CD1c-positive myeloid dendritic cell (primary cell): ENCODE data around the gene CSNK2A1.

ENCODE experiments used
- DNase-seq: peaks from one replicate; pipeline ENCODE4 v3.0.0-alpha.2; 2016; ENCODE audit errors: extremely low spot score

CSNK2A1 gene

DNA sequence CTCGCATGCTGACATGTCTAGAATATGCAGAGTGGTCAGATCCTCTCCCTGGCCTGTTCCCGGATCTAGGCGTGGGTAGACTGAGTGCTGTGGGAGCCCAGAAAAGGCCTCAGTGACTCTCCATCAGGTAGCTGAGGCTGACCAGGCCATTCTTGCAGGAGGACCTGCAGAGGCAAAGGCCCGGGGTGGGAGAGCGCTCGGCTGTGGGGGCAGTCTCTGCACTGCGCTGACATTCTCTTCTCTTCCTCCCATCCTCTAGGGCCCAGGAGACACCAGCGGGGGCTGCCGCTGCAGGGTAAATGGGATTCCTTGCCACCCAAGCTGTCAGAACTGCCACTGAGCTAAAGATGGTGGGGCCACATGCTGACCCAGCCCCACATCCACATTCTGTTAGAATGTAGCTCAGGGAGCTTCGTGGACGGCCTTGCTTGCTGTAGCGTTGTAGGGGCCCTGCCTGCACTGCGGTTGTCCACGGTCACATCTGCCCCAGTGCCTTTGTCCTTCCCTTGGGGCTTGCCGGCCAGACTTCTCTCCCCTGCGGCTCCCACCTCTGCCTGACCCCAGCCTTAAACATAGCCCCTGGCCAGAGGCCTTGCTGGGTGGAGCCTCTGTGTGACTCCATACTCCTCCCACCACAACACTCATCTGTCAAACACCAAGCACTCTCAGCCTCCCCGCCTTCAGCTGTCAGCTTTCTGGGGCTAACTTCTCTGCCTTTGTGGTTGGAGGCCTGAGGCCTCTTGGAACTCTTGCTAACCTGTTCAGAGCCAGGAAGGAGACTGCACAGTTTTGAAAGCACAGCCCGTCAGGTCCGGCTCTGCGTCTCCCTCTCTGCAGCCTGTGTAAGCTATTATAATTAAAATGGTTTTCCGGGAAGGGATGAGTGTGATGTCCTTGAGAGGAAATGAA, 113.2 kb downstream of the CSNK2A1 start:
- no peak for DNase-seq

DNA sequence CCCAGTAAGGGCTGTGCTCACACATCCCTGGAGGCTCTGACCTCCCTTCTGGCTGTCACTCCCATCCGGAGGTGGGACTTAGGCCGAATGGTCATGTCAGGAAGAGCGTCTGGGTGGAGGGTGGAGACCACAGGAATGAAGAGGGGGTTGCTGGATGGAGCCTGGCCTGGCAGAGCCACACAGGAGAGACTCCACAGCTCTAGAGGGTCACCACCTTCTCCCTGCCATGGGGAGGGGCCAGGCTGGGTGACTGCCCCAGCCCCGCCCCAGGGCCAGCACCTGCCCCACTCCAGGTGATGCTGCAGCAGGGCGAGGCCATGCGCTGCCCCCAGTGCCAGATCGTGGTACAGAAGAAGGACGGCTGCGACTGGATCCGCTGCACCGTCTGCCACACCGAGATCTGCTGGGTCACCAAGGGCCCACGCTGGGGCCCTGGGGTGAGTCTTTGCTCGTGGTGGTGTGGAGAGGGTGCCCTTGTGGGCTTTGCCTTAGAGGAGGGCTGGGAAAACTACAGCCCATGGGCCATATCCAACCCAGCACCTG, 114.9 kb downstream of the CSNK2A1 start:
- no peak for DNase-seq

- no peak for DNase-seq
Observed at GRCh38 chr20:427849-428657, 115.5 kb downstream of the CSNK2A1 start.

- no peak for DNase-seq
Observed at GRCh38 chr20:427401-427800, 116.2 kb downstream of the CSNK2A1 start.

DNA sequence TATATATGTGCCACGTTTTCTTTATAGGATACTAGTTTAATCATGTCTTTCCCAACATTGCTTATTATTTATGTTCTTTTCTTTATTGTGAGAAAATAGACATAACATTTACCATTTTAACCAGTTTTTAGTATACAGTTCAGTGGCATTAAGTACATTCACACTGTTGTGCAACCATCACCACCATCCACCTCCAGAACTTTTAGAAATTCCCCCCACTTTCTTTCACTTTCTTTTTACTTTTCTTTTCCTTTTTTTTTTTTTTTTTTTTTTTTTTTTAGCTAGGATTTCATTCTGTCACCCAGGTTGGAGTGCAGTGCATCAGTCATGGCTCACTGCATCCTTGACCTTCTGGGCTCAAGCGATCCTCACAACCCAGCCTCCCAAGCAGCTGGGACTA, 117.0 kb downstream of the CSNK2A1 start:
- DNase-seq, result no peak
